ENCODE results near the gene AGAP2. TPM values are rescaled to one million over a fixed set of nuclear protein-coding genes. Genes with fewer than 3 reads are reported as not detected.

AGAP2 gene
- total and polyA plus RNA-seq, 9 of the 15 experiments (the other 6 are each of a cell fraction or from before 2014, with no cell fraction given) = 0.04 to 0.77 (median 0.28) TPM; not detected in 1

DNA sequence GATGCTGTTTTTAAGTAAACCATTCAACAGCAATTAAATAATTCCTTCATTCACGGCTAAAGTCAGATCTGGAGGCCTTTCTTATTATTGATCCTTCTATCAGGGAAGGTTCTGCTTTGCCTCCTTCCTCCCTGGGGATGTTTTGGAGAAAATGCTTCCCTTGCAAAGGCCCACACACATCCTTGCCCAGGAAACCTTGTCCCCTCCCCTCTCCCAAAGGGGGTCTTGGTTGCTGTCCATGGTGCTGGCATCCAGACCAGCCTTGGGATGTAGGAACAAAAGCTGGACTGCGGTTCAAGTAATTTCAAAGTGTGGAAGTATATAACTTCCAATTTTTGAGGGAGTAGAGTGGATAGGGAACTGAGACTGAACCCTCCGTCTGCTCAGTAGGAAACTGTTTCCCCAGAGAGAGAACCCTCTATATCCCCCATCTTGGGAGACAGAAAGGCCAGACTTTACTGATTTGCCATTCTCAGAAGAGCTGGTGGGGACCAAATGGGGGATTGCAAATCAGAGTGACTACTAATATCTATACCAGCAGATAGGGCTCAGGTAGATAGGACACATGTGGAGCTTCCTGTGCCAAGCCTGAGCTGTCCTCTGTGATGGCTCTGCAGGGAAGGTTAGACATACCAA is 21.9 kb upstream of the AGAP2 start:
- ChIA-PET POLR2A (interaction anchor here (1.3 to 2.3 kb wide), 2 partner anchors 12 to 16 kb away, joined by 4 to 11 read pairs; partner anchors contain the start of genes EEF1AKMT3, METTL1 and TSPAN31), CTCF (ENCODE audit: low intra/inter-chr PET ratio) (no interaction called here)
- DNase-seq (ENCODE audit: extremely low read depth in 1 of 4, low spot score in 3 of 4) = no peak
- no peaks in the 10 kb centered on the region for H3K27me3 ChIP-seq (ENCODE audit: control insufficient read depth in 2 of 2, insufficient read depth in 2 of 2, low read length in 2 of 2)
- no TSS peak for BruUV-seq (replicated peaks)
- H3K79me2 ChIP-seq (ENCODE audit: control insufficient read depth, insufficient read depth, low read length) = peaks cover 11% of the 10 kb centered on the region; the same call in 2 of the 3 replicates
- peaks cover 8 to 29% of the 10 kb centered on the region in 2 experiments; a peak in 4 of 5 replicates for H3K4me1 ChIP-seq (replicated peaks in 1 of 2; ENCODE audit: control insufficient read depth in 2 of 2, insufficient read depth in 2 of 2, low read length in 2 of 2)
- H3K36me3 ChIP-seq (ENCODE audit: control insufficient read depth, insufficient read depth, low read length) = peaks cover 15% of the 10 kb centered on the region; the same call in 2 of the 3 replicates
- ATAC-seq = no peak
- no peak for FAIRE-seq
- H3K27ac ChIP-seq (ENCODE audit: extremely low read depth, low read depth, low read length) = no peak overlapping the region
- H3K4me3 ChIP-seq = no peak overlapping the region
- H2AFZ ChIP-seq (ENCODE audit: low read depth, low read length) = no peak overlapping the region
- in situ Hi-C loops (cut with MboI) = no loop called here
- H3K9me1 ChIP-seq (ENCODE audit: control insufficient read depth, insufficient read depth, low read length) = no peaks in the 10 kb centered on the region
- intact Hi-C loops (cut with micrococcal nuclease) = no loop called here
- H3K4me2 ChIP-seq (ENCODE audit: insufficient read depth, low read length) = no peak overlapping the region
- H3K9me3 ChIP-seq (replicated peaks; ENCODE audit: control insufficient read depth, insufficient read depth, low read depth, low read length) = no peaks in the 10 kb centered on the region
- H4K20me1 ChIP-seq (replicated peaks; ENCODE audit: control insufficient read depth, insufficient read depth, low read length) = no peaks in the 10 kb centered on the region
- H3K9ac ChIP-seq (ENCODE audit: insufficient read depth in 1 of 2, low read depth in 2 of 2, low read length in 2 of 2) = no peak overlapping the region
- 70% methylated on average over 3 of the region's 3 CpGs for WGBS (ENCODE audit: insufficient coverage, low coverage, missing lambda C conversion rate)
- TF ChIP-seq POLR2G (IDR thresholded peaks at IDR 0.05; ENCODE audit: low read depth, low read length) (no peak), NFIC (IDR thresholded peaks at IDR 0.05) (no peak), MIER1 (IDR thresholded peaks at IDR 0.05; ENCODE audit: low read depth) (peak; percentile 82), TAF9B (IDR thresholded peaks at IDR 0.05; ENCODE audit: partially characterized antibody) (no peak), EZH2 (IDR thresholded peaks at IDR 0.05; ENCODE audit: borderline replicate concordance, low read depth, low read length) (no peak), KDM5B (IDR thresholded peaks at IDR 0.05; ENCODE audit: insufficient replicate concordance, low read depth, low read length) (no peak), TCFL5 (CRISPR knock-in tag; conservative IDR thresholded peaks at IDR 0.05) (no peak), RNF2 (IDR thresholded peaks at IDR 0.05) (no peak)
- TF ChIP-seq, protein P1, sequence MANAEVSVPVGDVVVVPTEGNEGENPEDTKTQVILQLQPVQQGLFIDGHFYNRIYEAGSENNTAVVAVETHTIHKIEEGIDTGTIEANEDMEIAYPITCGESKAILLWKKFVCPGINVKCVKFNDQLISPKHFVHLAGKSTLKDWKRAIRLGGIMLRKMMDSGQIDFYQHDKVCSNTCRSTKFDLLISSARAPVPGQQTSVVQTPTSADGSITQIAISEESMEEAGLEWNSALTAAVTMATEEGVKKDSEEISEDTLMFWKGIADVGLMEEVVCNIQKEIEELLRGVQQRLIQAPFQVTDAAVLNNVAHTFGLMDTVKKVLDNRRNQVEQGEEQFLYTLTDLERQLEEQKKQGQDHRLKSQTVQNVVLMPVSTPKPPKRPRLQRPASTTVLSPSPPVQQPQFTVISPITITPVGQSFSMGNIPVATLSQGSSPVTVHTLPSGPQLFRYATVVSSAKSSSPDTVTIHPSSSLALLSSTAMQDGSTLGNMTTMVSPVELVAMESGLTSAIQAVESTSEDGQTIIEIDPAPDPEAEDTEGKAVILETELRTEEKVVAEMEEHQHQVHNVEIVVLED (CRISPR knock-in tag; IDR thresholded peaks at IDR 0.05) = no peak
- TF ChIP-seq, protein P2, sequence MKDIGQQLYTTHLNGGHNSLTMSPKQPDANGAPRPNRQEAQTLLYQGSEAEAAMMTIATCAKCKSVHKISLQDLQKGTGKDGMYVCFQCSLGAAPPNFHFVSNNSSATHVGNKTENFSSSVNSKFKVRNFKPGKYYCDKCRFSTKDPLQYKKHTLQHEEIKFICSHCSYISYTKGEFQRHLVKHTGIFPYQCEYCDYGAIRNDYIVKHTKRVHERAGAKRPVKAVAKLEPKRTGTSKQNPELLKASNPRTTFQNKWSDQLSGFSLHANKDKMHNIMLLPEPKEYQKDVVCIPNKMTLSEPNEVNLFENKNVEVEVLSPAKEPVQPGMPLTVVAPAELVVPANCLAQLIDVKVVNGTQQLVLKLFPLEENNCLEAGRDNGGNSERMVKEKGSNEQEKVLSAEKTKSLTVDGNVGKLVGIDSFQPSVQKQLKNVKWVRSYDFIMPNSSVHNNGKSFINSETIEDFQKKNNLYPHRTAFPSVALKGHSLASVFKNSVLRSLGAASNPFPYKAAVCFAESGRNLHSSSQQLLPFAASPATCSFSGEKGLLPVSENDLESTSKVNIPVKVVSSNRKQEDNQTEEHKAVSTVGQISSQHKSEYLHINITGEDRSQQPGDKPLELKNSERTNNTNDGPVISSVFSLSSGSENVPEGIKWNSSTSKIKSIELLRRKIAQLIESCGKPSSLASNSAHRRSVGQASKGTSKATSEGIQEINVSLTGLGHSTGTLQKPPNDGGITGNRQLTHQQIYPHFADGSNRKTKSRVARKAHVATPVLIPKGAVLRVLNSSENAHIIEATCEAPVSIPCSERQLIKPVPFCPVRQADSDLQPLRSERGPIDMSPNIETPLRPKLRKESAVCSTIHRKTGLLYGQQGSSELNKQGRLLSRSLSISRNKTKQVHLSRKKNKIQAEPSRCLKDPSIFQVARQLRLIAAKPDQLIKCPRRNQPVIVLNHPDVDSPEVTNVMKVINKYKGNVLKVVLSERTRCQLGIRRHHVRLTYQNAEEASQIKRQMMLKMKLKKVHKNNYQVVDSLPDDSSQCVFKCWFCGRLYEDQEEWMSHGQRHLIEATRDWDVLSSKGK (CRISPR knock-in tag; IDR thresholded peaks at IDR 0.05) = no peak
- TF ChIP-seq, protein P3, sequence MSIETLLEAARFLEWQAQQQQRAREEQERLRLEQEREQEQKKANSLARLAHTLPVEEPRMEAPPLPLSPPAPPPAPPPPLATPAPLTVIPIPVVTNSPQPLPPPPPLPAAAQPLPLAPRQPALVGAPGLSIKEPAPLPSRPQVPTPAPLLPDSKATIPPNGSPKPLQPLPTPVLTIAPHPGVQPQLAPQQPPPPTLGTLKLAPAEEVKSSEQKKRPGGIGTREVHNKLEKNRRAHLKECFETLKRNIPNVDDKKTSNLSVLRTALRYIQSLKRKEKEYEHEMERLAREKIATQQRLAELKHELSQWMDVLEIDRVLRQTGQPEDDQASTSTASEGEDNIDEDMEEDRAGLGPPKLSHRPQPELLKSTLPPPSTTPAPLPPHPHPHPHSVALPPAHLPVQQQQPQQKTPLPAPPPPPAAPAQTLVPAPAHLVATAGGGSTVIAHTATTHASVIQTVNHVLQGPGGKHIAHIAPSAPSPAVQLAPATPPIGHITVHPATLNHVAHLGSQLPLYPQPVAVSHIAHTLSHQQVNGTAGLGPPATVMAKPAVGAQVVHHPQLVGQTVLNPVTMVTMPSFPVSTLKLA (conservative IDR thresholded peaks at IDR 0.05) = no peak
